GM12878 (cell line): ENCODE measurements around the gene GTF2B. TPM values are rescaled to one million over a fixed set of nuclear protein-coding genes. Genes with fewer than 3 reads are reported as not detected.

ENCODE experiments used
- ATAC-seq: fragments of 200-7000 bp; cut with Tn5 transposase; 3 replicates; pipeline ENCODE4 v1.9.1; 2020; ENCODE audit warnings: mild to moderate bottlenecking, moderate library complexity
- BruUV-seq: library from RNA; stranded (reverse); fragments of 400-500 nt; replicated peaks from 2 replicates; lab custom pipeline; 2021; lab: Mats Ljungman, UMichigan
- CTCF ChIA-PET: fragments of 300-600 bp; sonication (Branson Sonifier 250); formaldehyde crosslinking; extraction: SDS; loops from one replicate; lab custom pipeline; 2021; ENCODE audit warnings: inconsistent platforms; lab: Yijun Ruan, JAX
- POLR2A ChIA-PET: fragments of 350-600 bp; formaldehyde crosslinking; extraction: SDS; loops from one replicate; lab custom pipeline; 2021; ENCODE audit warnings: inconsistent platforms; lab: Charles Lee
- RAD21 ChIA-PET: fragments of 300-600 bp; sonication (Branson Sonifier 250); formaldehyde crosslinking; loops from one replicate; lab custom pipeline; 2023; ENCODE audit warnings: antibody characterized with exemption; ENCODE audit not compliant: unreplicated experiment; lab: Charles Lee
- SMC1A ChIA-PET: fragments of 300-600 bp; sonication (Branson Sonifier 250); formaldehyde crosslinking; loops from one replicate; lab custom pipeline; 2023; ENCODE audit not compliant: unreplicated experiment, uncharacterized antibody; lab: Charles Lee
- DNase-seq: peaks from one replicate; pipeline ENCODE4 v3.0.0-alpha.2; 2011; ENCODE audit warnings: low read depth, low spot score
- FAIRE-seq: peaks from 3 replicates; lab custom pipeline; 2011; peaks lifted over from hg19 to GRCh38; lab: Jason Lieb, UNC
- H2AFZ ChIP-seq: 2 replicates; pipeline ENCODE4 v1.6.0; 2011; ENCODE audit warnings: low read depth, low read length, control low read depth; ENCODE audit not compliant: control insufficient read depth
- H3K27ac ChIP-seq: 2 replicates; pipeline ENCODE4 v1.5.1; 2011; ENCODE audit warnings: control low read depth; ENCODE audit not compliant: control insufficient read depth, insufficient read depth
- H3K27me3 ChIP-seq, 2 experiments: replicated peaks in 1 of 2; 2 replicates each; pipeline versions ENCODE4 v1.6.0 to v1.6.1; 2011; ENCODE audit warnings: low read length in 1 of 2; ENCODE audit not compliant: control insufficient read depth in 2 of 2, insufficient read depth in 2 of 2
- H3K36me3 ChIP-seq, 2 experiments: 2 replicates each; pipeline ENCODE4 v1.5.1; 2011; ENCODE audit warnings: low read length in 1 of 2; ENCODE audit not compliant: control insufficient read depth in 2 of 2, insufficient read depth in 2 of 2
- H3K4me1 ChIP-seq: 2 replicates; pipeline ENCODE4 v1.6.1; 2011; ENCODE audit warnings: mild to moderate bottlenecking, low read length, moderate library complexity, mixed read lengths; ENCODE audit not compliant: control insufficient read depth, insufficient read depth
- H3K4me2 ChIP-seq: 2 replicates; pipeline ENCODE4 v1.6.0; 2011; ENCODE audit warnings: control low read depth; ENCODE audit not compliant: control insufficient read depth, insufficient read depth
- H3K4me3 ChIP-seq: fragments of 200-600 bp; sonication (generic); 2 replicates; pipeline ENCODE4 v1.5.1; 2016
- H3K79me2 ChIP-seq: 2 replicates; pipeline ENCODE4 v1.6.0; 2011; ENCODE audit warnings: low read length; ENCODE audit not compliant: control insufficient read depth, insufficient read depth
- H3K9ac ChIP-seq: 2 replicates; pipeline ENCODE4 v1.8.0; 2011; ENCODE audit warnings: low read length, control low read depth, mixed read lengths; ENCODE audit not compliant: control insufficient read depth, insufficient read depth
- H3K9me3 ChIP-seq: replicated peaks from 3 replicates; pipeline ENCODE4 v1.5.1; 2011; ENCODE audit warnings: mild to moderate bottlenecking, low read length; ENCODE audit not compliant: control insufficient read depth, insufficient read depth
- H4K20me1 ChIP-seq: 2 replicates; pipeline ENCODE4 v1.6.0; 2011; ENCODE audit not compliant: control insufficient read depth, insufficient read depth
- BCL3 ChIP-seq: IDR thresholded peaks from 2 replicates; pipeline ENCODE4 v1.6.1; 2011; ENCODE audit warnings: borderline replicate concordance, low read depth, mild to moderate bottlenecking, moderate library complexity, low read length; ENCODE audit not compliant: insufficient read depth, poor library complexity, severe bottlenecking
- CBX5 ChIP-seq: sonication (generic); IDR thresholded peaks from 2 replicates; pipeline ENCODE4 v1.6.1; 2016; ENCODE audit warnings: low read depth, moderate library complexity, mild to moderate bottlenecking, inconsistent platforms
- CEBPZ ChIP-seq: fragments of 150-350 bp; IDR thresholded peaks from 2 replicates; pipeline ENCODE4 v1.6.1; 2016; ENCODE audit warnings: low read depth, low read length
- EP300 ChIP-seq, 2 experiments: fragments of 150-350 bp in 1 of 2; IDR thresholded peaks; 2 replicates each; pipeline ENCODE4 v1.6.1; 2011 to 2012; ENCODE audit warnings: low read depth in 2 of 2, low read length in 2 of 2, borderline replicate concordance in 1 of 2, improper control_type of control experiment in 1 of 2, inconsistent platforms in 1 of 2; ENCODE audit not compliant: control insufficient read depth in 1 of 2
- NBN ChIP-seq: fragments of 450-650 bp; IDR thresholded peaks from 2 replicates; pipeline ENCODE4 v1.6.1; 2016
- NFYA ChIP-seq: IDR thresholded peaks from 2 replicates; pipeline ENCODE4 v1.6.1; 2011; ENCODE audit warnings: low read depth, mild to moderate bottlenecking, low read length, improper control_type of control experiment, borderline replicate concordance
- POLR2AphosphoS5 ChIP-seq: IDR thresholded peaks from 2 replicates; pipeline ENCODE4 v1.6.1; 2011; ENCODE audit warnings: mild to moderate bottlenecking, low read length, inconsistent platforms
- RBBP5 ChIP-seq: fragments of 200-600 bp; sonication (generic); conservative IDR thresholded peaks from 2 replicates; pipeline ENCODE4 v1.6.1; 2016
- SIN3A ChIP-seq: IDR thresholded peaks from 2 replicates; pipeline ENCODE4 v1.6.1; 2012; ENCODE audit warnings: low read depth, low read length, improper control_type of control experiment
- SMC3 ChIP-seq: IDR thresholded peaks from 2 replicates; pipeline ENCODE4 v1.6.1; 2011; ENCODE audit warnings: low read length, improper control_type of control experiment, borderline replicate concordance
- SRF ChIP-seq, 2 experiments: IDR thresholded peaks; 2 replicates each; pipeline ENCODE4 v1.6.1; 2011; ENCODE audit warnings: low read depth in 2 of 2, low read length in 2 of 2, mild to moderate bottlenecking in 1 of 2, moderate library complexity in 1 of 2
- STAT3 ChIP-seq: IDR thresholded peaks from 2 replicates; pipeline ENCODE4 v1.6.1; 2011; ENCODE audit warnings: low read depth, low read length, improper control_type of control experiment
- ZBTB4 ChIP-seq: fragments of 450-650 bp; formaldehyde crosslinking; IDR thresholded peaks from 2 replicates; pipeline ENCODE4 v1.4.0; 2022; ENCODE audit warnings: mild to moderate bottlenecking, moderate library complexity
- WGBS: methylation state at CpG from one replicate; pipeline ENCODE4 v1.1.6; 2016; ENCODE audit warnings: low lambda C conversion rate; ENCODE audit not compliant: insufficient replicate concordance, insufficient coverage; ENCODE audit errors: missing lambda C conversion rate; 5-methylcytosine and 5-hydroxymethylcytosine counted together
- in situ Hi-C: fragments of 300-500 bp; cut with MboI; formaldehyde crosslinking; loops from 9 replicates; pipeline ENCODE4 v1.14.3; 2018; ENCODE audit warnings: mixed read lengths
- intact Hi-C: fragments of 100-400 bp; cut with micrococcal nuclease; formaldehyde crosslinking; loops from one replicate; pipeline ENCODE4 v1.14.2; 2022; ENCODE audit not compliant: unreplicated experiment
- polyA plus RNA-seq, 11 experiments: library from polyadenylated mRNA; depleted of rRNA in 4 of 11; unstranded in 6 of 11; stranded (reverse) in 5 of 11; fragments of >200 nt; fragmentation: Nextera tagmentation in 4 of 11; fragmentation: Illumina TruSeq in 1 of 11; extraction: Ambion mirVana in 4 of 11; extraction: Trizol in 1 of 11; gene quantifications; 1 replicate in 1 of 11; 2 replicates in 10 of 11; pipeline versions ENCODE4 v1.2.1 to v1.2.3, GENCODE V29; 2011 to 2016; ENCODE audit warnings: inconsistent platforms in 2 of 11, missing spikeins in 2 of 11, low read depth in 1 of 11
- total RNA-seq, 4 experiments: library from RNA; depleted of rRNA in 3 of 4; stranded (reverse); fragments of >200 nt in 3 of 4; fragmentation: Illumina TruSeq in 1 of 4; extraction: Trizol in 1 of 4; gene quantifications; 2 replicates each; pipeline versions ENCODE4 v1.2.1 to v1.2.3, GENCODE V29; 2013 to 2021
- TF ChIP-seq, protein P1 (sequence below): IDR thresholded peaks from 2 replicates; pipeline ENCODE4 v1.6.1; 2011; ENCODE audit warnings: mild to moderate bottlenecking, low read depth, low read length, moderate library complexity; ENCODE audit not compliant: insufficient replicate concordance

GTF2B gene
- total and polyA plus RNA-seq, 10 of the 15 experiments (the other 5 are each of a cell fraction or from before 2014, with no cell fraction given) = 27.9 to 79.7 (median 59.5) TPM

- ChIA-PET RAD21 (interaction anchor here (2.4 kb wide), 1 partner anchor 210 kb away, joined by 5 read pairs; no protein-coding TSS in a partner anchor), CTCF (interaction anchor here (0.8 to 0.9 kb wide), 2 partner anchors 9 to 15 kb away, joined by 3 read pairs; no protein-coding TSS in a partner anchor), SMC1A (interaction anchor here (1.2 to 2.1 kb wide), 2 partner anchors 14 to 15 kb away, joined by 3 to 6 read pairs; no protein-coding TSS in a partner anchor), POLR2A (interaction anchor here (1.0 to 1.1 kb wide), 2 partner anchors 207 to 233 kb away, joined by 3 read pairs; no protein-coding TSS in a partner anchor)
- Histone ChIP-seq H3K4me3 (peak overlapping the region; percentile 97), H3K79me2 (peaks cover 44% of the 10 kb centered on the region), H4K20me1 (no peaks in the 10 kb centered on the region), H3K4me1 (peaks cover 2% of the 10 kb centered on the region; the same call in 1 of the 2 replicates), H3K36me3 (peaks cover 0 to 2% of the 10 kb centered on the region in 2 experiments; a peak in 1 of 4 replicates), H3K4me2 (peak overlapping the region; percentile 69), H3K9me3 (no peaks in the 10 kb centered on the region), H3K27me3 (no peaks in the 10 kb centered on the region), H3K9ac (no peak overlapping the region), H3K27ac (peak overlapping the region; percentile 91), H2AFZ (peak overlapping the region; percentile 81)
- ATAC-seq = no peak
- BruUV-seq = no TSS peak
- FAIRE-seq = no peak
- in situ Hi-C loops (no loop called here), intact Hi-C loops (no loop called here)
- 60% methylated on average over 10 of the region's 10 CpGs for WGBS
- no peak for DNase-seq
- TF ChIP-seq RBBP5 = no peak
- TF ChIP-seq, protein P1, sequence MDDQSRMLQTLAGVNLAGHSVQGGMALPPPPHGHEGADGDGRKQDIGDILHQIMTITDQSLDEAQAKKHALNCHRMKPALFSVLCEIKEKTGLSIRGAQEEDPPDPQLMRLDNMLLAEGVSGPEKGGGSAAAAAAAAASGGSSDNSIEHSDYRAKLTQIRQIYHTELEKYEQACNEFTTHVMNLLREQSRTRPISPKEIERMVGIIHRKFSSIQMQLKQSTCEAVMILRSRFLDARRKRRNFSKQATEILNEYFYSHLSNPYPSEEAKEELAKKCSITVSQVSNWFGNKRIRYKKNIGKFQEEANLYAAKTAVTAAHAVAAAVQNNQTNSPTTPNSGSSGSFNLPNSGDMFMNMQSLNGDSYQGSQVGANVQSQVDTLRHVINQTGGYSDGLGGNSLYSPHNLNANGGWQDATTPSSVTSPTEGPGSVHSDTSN = no peak
- TF ChIP-seq EP300 (IDR thresholded peaks at IDR 0.05; ENCODE audit: borderline replicate concordance in 1 of 2, control insufficient read depth in 1 of 2, low read depth in 2 of 2, low read length in 2 of 2) = no peak
- no peak for TF ChIP-seq ZBTB4 (CRISPR knock-in tag)
- TF ChIP-seq SRF (IDR thresholded peaks at IDR 0.05; ENCODE audit: low read depth in 2 of 2, low read length in 2 of 2) = no peak
- TF ChIP-seq SMC3 = no peak
- no peak for TF ChIP-seq STAT3
- TF ChIP-seq POLR2AphosphoS5 = no peak
- no peak for TF ChIP-seq BCL3
- TF ChIP-seq NBN = no peak
- TF ChIP-seq CBX5 = no peak
- TF ChIP-seq SIN3A = no peak
- no peak for TF ChIP-seq NFYA
- no peak for TF ChIP-seq CEBPZ
Observed at GRCh38 chr1:88891951-88892340, 579 bp upstream of the GTF2B start.
